Ishikawa (cell line): Measurements from ENCODE around the gene SUPT20HL2.

Source experiments
- CEBPB ChIP-seq: IDR thresholded peaks from 2 replicates; pipeline ENCODE4 v1.6.1; 2012
- EGR1 ChIP-seq: IDR thresholded peaks from 2 replicates; pipeline ENCODE4 v1.6.1; 2012
- EP300 ChIP-seq: IDR thresholded peaks from 2 replicates; pipeline ENCODE4 v1.6.1; 2012; ENCODE audit warnings: borderline replicate concordance
- NFIC ChIP-seq: IDR thresholded peaks from 2 replicates; pipeline ENCODE4 v1.6.1; 2012
- RAD21 ChIP-seq: IDR thresholded peaks from 2 replicates; pipeline ENCODE4 v1.6.1; 2012; ENCODE audit warnings: low read depth
- TAF1 ChIP-seq: IDR thresholded peaks from 2 replicates; pipeline ENCODE4 v1.6.1; 2012; ENCODE audit warnings: low read depth, mild to moderate bottlenecking
- TCF12 ChIP-seq: IDR thresholded peaks from 2 replicates; pipeline ENCODE4 v1.6.1; 2012; ENCODE audit warnings: low read depth
- TEAD4 ChIP-seq: IDR thresholded peaks from 2 replicates; pipeline ENCODE4 v1.6.1; 2012
- ZBTB7A ChIP-seq: IDR thresholded peaks from 2 replicates; pipeline ENCODE4 v1.6.1; 2012; ENCODE audit warnings: low read depth
- TF ChIP-seq, protein P1 (sequence below): IDR thresholded peaks from 2 replicates; pipeline ENCODE4 v1.6.1; 2012; ENCODE audit warnings: low read depth, mild to moderate bottlenecking
- TF ChIP-seq, protein P2 (sequence below): IDR thresholded peaks from 2 replicates; pipeline ENCODE4 v1.6.1; 2012

DNA sequence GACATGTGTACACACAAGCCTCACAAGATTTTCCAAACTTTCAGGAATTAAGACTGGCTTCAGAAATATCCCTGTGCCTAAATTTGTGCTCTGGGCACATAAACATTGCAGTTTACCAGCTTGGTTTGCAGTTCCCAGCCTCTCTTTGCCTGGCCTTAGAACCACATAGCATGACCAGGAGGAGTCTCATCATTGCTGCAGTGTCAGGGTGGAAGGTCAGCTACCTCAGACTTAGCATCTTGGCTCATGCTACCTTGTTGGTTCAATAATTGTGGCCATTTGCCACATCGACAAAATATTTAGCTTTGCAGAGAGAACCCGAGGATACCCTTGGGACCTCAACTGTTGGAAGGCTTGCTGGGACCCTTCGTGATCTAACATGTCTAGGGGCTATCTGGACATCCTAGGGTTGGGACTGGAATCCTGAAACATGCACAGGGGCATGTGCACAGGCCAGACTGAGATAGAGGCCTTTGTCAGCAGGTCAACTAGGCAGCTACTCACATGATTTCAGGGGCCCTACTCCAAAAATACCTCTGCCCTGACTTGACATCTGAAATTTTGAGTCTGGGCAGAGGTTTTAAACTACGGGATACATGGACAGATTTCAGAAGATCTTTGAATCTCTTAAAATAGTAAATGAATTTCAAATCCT, 8.0 kb upstream of the SUPT20HL2 start:
- TF ChIP-seq ZBTB7A (no peak), CEBPB (no peak), RAD21 (no peak), EP300 (no peak), TAF1 (no peak), EGR1 (no peak), TCF12 (no peak), TEAD4 (no peak), NFIC (no peak)
- TF ChIP-seq, protein P1, sequence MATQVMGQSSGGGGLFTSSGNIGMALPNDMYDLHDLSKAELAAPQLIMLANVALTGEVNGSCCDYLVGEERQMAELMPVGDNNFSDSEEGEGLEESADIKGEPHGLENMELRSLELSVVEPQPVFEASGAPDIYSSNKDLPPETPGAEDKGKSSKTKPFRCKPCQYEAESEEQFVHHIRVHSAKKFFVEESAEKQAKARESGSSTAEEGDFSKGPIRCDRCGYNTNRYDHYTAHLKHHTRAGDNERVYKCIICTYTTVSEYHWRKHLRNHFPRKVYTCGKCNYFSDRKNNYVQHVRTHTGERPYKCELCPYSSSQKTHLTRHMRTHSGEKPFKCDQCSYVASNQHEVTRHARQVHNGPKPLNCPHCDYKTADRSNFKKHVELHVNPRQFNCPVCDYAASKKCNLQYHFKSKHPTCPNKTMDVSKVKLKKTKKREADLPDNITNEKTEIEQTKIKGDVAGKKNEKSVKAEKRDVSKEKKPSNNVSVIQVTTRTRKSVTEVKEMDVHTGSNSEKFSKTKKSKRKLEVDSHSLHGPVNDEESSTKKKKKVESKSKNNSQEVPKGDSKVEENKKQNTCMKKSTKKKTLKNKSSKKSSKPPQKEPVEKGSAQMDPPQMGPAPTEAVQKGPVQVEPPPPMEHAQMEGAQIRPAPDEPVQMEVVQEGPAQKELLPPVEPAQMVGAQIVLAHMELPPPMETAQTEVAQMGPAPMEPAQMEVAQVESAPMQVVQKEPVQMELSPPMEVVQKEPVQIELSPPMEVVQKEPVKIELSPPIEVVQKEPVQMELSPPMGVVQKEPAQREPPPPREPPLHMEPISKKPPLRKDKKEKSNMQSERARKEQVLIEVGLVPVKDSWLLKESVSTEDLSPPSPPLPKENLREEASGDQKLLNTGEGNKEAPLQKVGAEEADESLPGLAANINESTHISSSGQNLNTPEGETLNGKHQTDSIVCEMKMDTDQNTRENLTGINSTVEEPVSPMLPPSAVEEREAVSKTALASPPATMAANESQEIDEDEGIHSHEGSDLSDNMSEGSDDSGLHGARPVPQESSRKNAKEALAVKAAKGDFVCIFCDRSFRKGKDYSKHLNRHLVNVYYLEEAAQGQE = no peak
- TF ChIP-seq, protein P2, sequence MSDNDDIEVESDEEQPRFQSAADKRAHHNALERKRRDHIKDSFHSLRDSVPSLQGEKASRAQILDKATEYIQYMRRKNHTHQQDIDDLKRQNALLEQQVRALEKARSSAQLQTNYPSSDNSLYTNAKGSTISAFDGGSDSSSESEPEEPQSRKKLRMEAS = no peak
